ENCODE results near the gene NADK. TPM values are rescaled to one million over a fixed set of nuclear protein-coding genes. Genes with fewer than 3 reads are reported as not detected.

Gene NADK
- total and polyA plus RNA-seq, 9 donors = 21.8 to 76.0 (median 57.0) TPM

- no peak overlapping the region for H3K4me3 ChIP-seq
- intact Hi-C loops (cut with DNase I) = no loop called here
- no peaks in the 10 kb centered on the region for H3K4me1 ChIP-seq (ENCODE audit: insufficient read depth)
- no peaks in the 10 kb centered on the region for H3K9me3 ChIP-seq
- WGBS, 3 donors = 86 to 92% (median 88%) methylated on average over 17 of the region's 17 CpGs
- no peaks in the 10 kb centered on the region for H3K36me3 ChIP-seq
- no peaks in the 10 kb centered on the region for H3K27me3 ChIP-seq
- no peak for DNase-seq
- TF ChIP-seq POLR2A (IDR thresholded peaks at IDR 0.05) = no peak
- no peak for TF ChIP-seq EP300 (IDR thresholded peaks at IDR 0.05)
- no peak for TF ChIP-seq CTCF (IDR thresholded peaks at IDR 0.05)
- H3K27ac ChIP-seq = no peak overlapping the region
Observed at GRCh38 chr1:1793481-1794244, 15.4 kb upstream of the NADK start.

- Histone ChIP-seq H3K4me3 (no peak overlapping the region), H3K27me3 (no peaks in the 10 kb centered on the region), H3K36me3 (no peaks in the 10 kb centered on the region), H3K27ac (no peak overlapping the region), H3K4me1 (ENCODE audit: insufficient read depth) (no peaks in the 10 kb centered on the region), H3K9me3 (no peaks in the 10 kb centered on the region)
- intact Hi-C loops (cut with DNase I) = loop anchor here in 1 of 4 donors (10.0 kb wide), 1 partner anchor 106 kb away; the partner anchor contains the start of gene GNB1
- 76 to 79% (median 77%) methylated on average over 25 of the region's 25 CpGs for WGBS, 3 donors
- no peak for TF ChIP-seq CTCF (IDR thresholded peaks at IDR 0.05)
- no peak for TF ChIP-seq EP300 (IDR thresholded peaks at IDR 0.05)
- TF ChIP-seq POLR2A (IDR thresholded peaks at IDR 0.05) = no peak
- DNase-seq = no peak
Observed at GRCh38 chr1:1788646-1789431, 10.6 kb upstream of the NADK start.

DNA sequence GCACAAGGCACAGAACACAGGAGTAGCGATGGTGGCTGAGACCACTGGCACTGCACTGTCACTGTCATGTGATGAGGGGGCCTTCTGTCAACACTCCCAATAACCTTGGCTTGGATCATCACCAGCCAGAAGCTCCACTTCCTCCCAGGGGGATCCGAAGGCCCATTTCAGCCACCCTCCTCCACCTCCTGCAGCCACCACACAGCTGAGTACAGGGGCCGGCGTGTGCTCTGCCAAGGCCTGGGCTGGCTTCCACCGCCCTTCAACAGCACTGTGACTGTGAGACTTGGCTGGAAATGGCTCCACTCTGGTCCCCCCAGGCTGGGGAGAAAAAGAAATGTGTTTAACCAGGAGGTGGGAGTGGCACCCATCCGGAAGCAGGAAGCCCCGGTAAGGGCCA is 9.9 kb upstream of the NADK start:
- no peaks in the 10 kb centered on the region for H3K9me3 ChIP-seq
- H3K4me1 ChIP-seq (ENCODE audit: insufficient read depth) = no peaks in the 10 kb centered on the region
- intact Hi-C loops (cut with DNase I) = loop anchor here in 1 of 4 donors (10.0 kb wide), 1 partner anchor 107 kb away; the partner anchor contains the start of gene GNB1
- TF ChIP-seq CTCF (IDR thresholded peaks at IDR 0.05) = no peak
- no peak for TF ChIP-seq POLR2A (IDR thresholded peaks at IDR 0.05)
- TF ChIP-seq EP300 (IDR thresholded peaks at IDR 0.05) = no peak
- H3K4me3 ChIP-seq = no peak overlapping the region
- H3K27me3 ChIP-seq = no peaks in the 10 kb centered on the region
- no peak for DNase-seq
- 61 to 76% (median 66%) methylated on average over 7 of the region's 7 CpGs for WGBS, 3 donors
- H3K36me3 ChIP-seq = no peaks in the 10 kb centered on the region
- no peak overlapping the region for H3K27ac ChIP-seq

DNA sequence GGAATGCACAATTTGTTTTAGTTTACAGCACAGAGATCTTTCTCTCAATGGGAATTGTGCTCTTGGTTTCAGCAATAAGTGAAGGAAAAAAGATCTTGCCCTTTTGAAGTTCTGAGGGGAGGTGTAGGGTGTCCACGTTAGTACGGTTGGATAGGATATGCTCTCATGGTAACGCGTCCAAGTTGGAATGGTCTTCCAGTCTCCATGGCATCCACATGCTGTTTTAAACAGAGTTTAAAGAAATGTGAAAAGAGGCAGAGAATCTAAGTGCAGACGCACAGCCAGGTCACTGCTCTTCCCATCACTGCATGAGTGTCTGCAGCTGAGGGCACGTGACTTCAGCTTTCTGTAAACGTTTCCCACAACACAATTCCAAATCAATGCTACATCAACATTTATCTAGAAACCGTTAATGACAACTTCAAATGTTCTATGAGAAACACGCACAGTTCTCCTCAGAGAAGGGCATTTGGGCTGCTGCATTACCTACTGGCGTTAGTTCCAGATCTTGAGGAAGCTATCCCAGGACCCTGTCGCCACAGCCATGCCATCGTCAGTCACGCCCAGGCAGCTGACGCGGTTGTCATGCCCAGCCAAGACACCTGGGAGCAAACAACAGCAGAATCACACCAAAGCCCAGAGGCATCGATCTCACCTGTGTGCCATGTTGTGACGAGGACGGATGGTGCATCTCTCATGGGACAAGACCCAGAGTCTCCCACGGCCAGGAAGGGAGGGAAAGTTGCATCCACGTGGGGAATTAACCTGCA is 8.8 kb upstream of the NADK start:
- H3K9me3 ChIP-seq = no peaks in the 10 kb centered on the region
- H3K4me1 ChIP-seq (ENCODE audit: insufficient read depth) = peaks cover 10% of the 10 kb centered on the region
- H3K4me3 ChIP-seq = no peak overlapping the region
- no peaks in the 10 kb centered on the region for H3K27me3 ChIP-seq
- 79 to 81% (median 80%) methylated on average over 20 of the region's 20 CpGs for WGBS, 3 donors
- no peak for DNase-seq
- intact Hi-C loops (cut with DNase I) = loop anchor here in 1 of 4 donors (10.0 kb wide), 1 partner anchor 108 kb away; the partner anchor contains the start of gene GNB1
- TF ChIP-seq EP300 (IDR thresholded peaks at IDR 0.05) (no peak), POLR2A (IDR thresholded peaks at IDR 0.05) (no peak), CTCF (IDR thresholded peaks at IDR 0.05) (no peak)
- no peak overlapping the region for H3K27ac ChIP-seq
- no peaks in the 10 kb centered on the region for H3K36me3 ChIP-seq

Data from ovary (tissue), 9 donors.